ENCODE results near the gene MFAP3.
A peak's percentile ranks its signal among the peaks of the same experiment; 100 is the strongest.
"Not testable (repeated sequence)": the region's sequence is repeated elsewhere in the genome, so short reads cannot be mapped to it uniquely, and the experiment has no call there.

Gene MFAP3

DNA sequence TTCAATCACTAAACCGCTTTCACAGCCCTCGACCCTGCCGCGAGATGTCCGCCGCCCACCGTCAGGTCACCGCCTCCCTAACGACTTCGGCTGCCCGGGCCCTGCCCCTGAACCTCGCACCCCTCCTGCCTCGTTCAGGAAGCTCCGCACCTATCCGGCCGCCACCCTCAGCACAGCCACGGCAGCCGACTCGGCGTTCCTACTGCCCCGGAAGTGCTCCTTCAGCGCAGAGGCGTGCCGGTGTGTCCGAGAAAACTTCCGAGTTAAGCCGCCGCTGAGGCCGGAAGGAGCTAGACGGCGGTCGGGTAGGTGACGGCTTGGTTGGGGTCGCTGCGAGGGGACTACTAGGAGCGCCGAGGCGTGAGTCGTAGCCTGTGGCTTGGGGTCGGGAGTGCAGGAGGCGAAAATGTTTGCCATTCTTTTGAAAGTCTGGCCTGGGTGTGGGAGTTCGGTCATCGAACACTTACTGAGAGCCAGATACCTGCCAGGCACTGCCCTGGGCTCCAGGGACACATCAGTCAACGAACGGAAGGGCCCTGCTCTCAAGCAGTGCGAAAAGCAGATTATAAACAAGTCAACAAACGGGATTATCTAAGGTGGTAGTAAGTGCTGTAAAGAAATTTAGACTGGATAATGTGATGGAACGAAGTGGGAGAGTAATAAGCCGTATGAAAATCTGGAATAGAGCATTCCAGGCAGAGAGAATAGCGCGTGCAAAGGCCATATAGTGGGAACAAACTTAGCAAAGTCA, at the start of gene MFAP3, which contains the start of gene FAM114A2:
TSS of gene MFAP3 (plus strand) at position 261 of the 751 bp plus-strand sequence. CDS start 10,756 bp downstream, outside the sequence.
TSS of gene FAM114A2 (minus strand) at position 204 of the 751 bp plus-strand sequence. CDS start 3,957 bp downstream, outside the sequence.
- peak; percentile 83 for DNase-seq

DNA sequence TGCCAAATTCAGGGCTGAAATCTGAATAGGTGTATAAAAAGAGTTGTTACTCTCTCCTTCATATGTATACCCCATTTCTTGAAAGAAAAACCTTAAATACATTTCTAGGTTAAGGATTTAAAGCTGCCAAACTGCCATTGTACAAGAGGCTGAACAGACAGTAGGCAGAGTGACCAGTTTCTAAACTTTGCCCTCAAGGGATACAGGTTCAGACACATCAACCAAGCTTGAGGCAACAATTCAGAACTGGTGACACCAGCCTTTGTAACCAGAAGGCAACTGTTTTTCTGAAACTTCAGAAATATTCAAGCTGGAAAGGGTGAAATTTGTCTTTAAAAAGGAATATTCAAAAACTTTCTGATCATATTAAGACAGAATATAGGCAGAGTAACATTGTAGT, 47.6 kb upstream of the MFAP3 start:
- no peak for DNase-seq

DNA sequence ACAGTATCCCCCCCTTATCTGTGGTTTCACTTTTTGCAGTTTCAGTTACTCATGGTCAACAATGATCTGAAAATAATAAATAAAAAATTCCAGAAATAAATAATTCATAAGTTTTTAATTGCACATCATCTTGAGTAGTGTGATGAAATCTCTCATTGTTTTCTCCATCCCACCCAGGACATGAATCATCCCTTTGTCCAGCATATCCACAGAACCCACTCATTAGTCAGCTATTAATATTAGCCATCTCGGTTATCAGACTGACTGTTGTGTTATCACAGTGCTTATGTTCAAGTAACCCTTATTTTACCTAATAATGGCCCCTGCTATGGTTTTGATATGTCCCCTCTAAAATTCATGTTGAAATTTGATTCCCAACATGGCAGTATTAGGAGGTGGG, 40.8 kb upstream of the MFAP3 start:
- no peak for DNase-seq

DNA sequence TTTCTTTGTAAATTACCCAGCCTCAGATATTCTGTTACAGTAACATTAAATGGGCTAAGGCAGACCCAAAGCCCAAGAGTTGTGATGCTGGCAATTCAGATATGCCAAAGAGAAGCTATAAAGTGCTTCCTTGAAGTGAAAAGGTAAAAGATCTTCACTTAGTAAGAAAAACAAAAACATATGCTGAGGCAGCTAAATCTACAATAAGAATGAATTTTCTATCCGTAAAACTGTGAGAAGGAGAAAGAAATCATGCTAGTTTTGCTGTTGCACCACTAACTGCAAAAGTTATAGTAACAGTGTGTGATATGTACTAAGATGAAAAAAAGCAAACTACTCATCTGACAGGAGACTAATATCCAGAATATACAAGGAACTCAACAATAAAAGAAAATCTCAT, 40.0 kb upstream of the MFAP3 start:
- DNase-seq: no peak

DNA sequence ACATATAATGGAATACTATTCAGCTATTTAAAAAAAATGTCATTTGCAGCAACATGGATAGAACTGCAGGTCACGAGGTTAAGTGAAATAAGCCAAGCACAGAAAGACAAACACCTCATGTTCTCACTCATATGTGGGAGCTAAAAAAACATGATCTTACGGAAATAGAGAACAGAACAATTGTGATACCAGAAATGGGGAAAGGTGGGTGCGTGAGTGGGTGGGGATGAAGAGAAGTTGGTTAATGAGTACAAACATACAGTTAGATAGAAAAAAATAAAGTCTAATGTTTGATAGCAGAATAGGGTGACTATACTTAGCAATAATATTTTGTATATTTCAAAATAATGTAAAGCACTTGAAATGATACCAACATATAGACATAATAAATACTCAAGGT, 38.8 kb upstream of the MFAP3 start:
- no peak for DNase-seq

DNA sequence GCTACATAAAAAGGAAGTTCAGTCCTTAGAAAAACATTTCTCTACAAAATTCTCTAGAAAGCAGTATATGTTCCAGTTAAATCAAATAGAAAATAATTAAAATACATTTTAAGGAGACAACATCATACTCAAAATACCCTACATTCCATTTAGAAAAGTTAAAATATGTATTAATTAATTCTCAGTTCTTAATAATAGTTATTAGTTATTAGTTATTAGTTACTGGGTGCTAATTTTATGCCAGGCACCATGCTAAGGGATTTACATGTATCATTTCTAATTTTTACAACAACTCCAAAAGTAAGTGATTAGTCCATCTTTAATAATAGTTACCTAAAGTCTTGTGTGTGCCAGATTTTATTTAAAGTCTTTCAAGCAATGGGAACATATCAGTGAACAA, 38.1 kb upstream of the MFAP3 start:
- no peak for DNase-seq

DNA sequence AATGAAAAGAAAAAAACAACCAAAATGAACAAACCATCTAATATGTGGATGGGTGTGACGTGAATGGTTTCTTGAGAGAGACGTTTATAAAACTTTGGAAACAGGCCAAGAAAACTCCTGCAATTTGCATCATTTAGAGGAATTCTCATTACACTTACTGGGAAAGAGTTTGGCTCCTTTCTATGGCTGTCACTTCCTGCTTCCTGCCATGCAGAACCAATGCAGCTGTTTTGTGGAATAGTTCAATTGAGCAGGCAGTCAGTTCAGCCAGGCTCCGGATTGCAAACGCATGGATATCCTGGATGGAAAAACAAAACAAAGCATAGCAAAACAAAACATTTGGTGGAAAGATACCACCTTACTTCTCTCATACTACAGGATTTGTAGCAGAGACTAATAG, 36.7 kb upstream of the MFAP3 start:
- no peak for DNase-seq

DNA sequence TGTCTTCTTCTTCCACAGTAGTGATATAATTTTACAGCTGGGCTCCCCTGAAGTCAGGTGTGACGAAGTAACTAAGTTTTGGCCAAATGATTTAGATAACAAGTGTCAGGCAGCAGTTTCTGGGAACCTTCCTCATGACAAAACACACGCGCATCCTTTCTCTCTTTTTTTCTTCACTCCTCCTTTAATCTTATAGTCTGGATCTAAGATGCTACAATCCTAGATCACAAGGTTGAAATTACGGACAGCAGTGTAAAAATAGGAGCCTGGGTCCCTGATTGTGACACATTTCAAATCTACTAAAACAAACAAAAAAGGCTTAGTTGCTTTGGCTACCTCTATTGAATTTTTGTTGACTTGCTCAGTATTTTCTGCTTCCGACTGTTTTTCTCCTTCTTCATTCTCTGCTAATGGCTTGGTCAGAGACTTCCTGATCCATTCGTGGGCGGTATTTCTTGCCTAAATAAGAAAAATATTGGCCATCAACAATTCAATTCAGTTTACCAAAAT, 36.2 kb upstream of the MFAP3 start:
- DNase-seq: no peak

DNA sequence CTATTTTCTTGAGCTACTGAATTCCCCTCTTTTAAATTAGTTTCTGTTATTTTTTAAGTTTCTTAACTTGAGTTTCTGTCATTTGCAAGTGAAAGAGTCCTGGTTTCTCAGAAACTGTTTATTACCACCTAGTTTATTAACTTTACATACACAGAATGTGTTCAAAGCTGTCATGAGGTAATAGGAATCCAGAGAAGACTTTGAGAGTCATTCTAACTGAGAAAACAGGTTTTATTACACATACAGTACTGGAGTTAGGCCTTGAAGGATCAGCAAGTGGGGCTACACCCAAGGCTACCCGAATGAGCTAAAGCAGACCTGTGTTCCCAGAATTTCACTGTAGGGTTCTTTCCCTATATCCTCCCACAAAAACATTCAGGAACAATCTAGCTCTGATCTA, 33.1 kb upstream of the MFAP3 start:
- no peak for DNase-seq

DNA sequence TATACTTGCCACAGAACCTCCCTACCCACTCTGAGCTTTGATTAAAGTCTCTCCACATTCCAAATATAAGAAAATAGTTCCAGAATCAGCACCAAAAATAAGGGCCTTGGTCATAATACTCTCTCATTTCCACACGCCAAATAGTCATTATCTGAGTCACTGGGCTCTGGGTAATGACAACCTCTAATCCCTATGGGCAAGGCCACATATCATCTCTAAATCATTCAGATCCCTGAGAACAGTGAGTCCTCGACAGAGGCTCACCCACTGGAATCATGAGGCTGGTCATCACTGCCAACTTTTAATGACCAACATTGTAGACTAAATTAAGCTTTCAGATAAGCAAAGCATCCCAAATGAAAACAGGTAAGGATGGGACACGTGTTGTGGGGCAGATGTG, 28.1 kb upstream of the MFAP3 start:
- no peak for DNase-seq

DNA sequence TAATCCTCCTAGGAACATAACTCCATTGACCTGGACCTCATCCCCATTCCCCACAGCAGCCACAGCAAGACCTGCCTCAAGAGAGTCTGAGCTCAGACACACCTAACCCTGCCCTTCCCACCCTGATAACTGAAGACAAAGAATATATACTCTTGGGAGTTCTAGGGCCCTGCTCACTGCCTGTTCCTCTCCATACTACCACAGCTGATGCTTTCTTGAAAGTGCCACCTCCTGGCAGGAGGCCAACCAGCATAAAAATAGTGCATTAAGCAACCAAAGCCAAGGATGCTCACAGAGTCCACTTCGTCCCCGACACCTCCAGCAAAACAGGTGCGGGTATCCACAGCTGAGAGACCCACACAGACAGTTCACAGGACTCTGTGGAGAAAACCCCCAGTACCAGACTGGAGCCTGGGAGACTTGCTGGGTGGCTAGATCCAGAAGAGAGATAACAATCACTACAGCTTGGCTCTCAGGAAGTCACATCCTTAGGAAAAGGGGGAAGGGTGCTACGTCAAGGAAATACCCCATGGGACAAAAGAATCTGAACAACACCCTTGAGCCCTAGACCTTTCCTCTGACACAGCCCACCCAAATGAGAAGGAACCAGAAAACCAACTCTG, 23.6 kb upstream of the MFAP3 start:
- DNase-seq: no peak

DNA sequence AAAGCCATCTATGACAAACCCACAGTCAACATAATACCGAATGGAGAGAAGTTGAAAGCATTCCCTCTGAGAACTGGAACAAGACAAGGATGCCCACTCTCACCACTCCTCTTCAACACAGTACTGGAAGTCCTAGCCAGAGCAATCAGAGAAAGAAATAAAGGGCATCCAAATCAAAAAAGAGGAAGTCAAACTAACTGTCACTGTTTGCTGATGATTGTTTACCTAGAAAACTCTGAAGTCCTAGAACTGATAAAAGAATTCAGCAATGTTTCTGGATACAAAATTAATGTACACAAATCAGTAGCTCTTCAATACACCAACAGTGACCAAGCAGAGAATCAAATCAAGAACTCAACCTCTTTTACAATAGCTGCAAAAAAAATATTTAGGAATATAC, 19.8 kb upstream of the MFAP3 start:
- not testable (repeated sequence) for DNase-seq

DNA sequence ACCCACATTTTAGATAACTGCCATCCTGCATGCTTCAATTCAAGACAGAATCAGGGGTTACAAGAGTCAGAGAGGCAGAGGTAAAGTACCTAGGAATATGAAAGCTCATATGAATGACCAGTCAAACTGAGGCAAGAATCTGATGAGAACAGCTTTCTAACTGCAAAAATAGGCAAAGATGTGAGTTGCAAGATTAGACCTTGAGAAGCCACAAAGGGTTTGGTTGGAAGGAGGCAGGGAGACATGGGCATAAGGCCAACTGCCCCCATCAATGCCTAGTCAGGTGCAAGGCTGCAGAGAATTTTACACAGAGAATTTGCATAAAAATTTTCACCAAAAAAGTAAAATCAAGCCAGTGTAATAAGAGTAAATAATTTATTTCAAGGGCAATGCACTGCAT, 12.8 kb upstream of the MFAP3 start:
- no peak for DNase-seq

DNA sequence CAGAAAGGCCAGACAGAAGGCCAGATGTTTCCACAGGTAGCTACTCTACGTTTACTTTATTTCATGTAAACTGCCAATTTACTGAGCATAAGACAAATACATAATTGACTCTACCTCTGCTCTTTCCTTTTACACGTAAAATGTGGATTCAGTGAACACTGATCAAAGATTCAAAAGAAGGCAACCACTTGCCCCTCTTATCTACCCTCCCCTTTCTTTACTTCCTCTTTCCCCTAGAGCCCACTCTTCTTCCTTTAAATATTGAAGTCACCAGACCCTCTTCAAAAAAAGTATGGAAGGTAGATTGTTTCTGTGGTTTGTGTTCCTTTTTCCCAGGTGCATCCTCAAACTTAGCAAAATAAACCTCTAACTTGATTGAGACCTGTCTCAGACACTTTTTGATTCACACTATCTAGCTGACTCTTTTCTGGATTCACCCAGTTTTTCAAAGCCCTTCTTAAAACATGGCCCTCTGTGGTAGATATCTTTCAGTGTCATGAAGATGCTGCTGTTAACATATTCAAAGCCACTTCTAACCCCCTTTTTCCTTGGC, 6.8 kb upstream of the MFAP3 start:
- DNase-seq: no peak

DNA sequence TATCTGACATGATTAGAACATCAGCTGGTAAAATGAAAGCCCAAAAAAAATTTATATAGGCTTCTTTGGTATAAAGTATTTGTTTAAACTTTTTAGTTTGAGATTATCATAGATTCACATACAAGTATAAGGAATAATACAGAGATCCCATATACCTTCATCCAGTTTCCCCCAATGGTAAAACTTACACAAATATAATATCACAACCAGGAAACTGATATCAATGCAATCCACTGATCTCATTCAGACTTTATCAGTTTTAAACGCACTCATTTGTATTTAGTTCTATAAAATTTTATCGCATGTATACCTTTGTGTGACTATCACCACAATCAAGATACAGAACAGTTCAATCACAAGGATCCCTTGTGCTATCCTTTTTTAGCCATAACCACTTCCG, 3.8 kb upstream of the MFAP3 start:
- DNase-seq: no peak

DNA sequence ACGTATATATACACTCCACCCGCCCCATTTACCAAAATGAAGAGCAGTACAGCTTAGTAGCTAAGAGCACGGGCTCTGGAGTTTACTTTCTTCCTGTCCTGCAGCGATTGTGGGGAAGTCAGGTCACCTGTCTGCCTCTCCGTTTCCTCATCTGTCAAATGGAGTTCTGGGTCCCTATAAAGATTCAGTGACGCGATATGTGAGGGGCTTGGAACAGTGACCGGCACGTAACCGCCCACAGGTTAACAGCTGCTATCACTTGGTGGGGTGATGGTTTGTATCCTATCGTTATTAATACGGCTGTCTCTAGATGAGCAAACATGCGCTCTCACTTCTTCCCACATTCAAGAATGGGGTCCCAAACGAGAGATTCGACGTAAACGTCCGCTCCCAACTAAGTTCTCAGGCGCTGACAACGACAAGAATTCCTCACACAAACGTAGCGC, 483 bp upstream of the MFAP3 start:
- DNase-seq: no peak

DNA sequence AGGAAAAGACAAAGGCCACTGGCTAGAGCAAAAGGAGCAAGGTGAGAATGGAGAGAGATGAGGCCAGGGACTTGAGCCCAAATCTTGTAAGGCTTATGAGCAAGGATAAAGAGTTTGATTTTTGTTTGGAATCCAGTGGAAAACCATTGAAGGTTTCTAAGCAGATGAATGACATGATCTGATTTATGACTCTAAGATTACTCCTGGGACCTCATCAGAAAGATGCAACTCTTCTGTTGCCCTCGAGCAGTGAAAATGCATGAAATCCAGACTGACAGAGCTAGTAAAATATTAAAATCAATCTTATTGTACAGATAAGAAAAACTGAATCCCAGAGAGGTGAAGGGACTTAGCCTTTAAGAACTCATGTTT, 677 bp downstream of the MFAP3 start:
- no peak for DNase-seq

DNA sequence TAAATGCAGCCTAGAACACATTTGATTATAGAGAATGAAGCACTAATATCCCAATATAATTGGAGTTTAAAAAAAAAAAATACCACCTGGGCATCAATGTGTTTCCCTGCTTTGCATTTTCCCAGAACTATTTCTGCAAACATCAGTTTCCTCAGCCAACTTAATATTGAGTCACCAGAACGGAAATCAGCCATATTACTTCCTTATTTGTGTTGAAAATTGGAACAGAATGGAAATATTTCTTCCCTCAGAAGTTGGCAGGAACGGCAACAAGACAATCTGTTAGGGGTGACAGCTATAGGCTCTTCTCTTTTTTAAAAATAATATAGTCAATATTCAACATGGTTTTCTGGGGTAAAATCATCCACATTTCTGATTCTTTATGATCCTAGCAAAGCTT, 4.0 kb downstream of the MFAP3 start:
- no peak for DNase-seq

DNA sequence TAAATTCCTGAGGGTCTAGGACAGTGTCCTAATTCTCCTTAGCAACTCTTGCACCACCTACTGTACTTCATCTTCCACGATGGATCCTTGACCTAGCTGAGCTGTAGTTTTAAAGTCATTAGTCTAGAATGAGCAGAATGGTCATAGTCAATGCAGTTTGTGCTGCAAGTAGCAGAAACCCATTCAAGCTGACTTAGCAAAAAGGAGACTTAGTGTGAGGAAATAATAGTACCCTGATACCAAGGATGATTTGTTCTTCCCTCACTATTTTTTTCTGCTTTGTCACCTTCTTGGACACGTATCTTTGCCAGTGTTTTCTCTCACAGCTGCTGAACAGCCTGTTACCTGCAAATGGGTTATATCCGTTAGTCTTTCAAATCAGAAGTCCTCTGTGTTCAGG, 5.3 kb downstream of the MFAP3 start:
- DNase-seq: no peak

DNA sequence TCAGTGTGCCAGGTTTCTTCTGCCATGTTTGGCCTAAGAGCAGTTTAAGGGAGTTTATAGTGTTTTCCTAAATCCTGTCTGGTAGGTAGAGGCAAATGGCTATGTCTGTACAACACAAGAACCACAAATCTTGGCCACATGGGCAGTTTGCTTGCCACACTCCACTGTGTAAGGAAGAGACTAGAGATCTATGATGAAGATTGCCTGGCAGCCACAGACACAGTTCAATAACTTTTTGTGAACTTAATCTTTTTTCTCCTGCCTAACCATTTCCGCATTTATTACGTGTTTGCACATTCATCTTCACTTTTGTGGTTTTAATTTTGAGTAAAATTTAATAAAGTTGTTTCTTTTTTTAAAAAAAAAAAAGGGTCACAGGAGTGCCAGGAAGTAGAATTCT, 5.8 kb downstream of the MFAP3 start:
- DNase-seq: no peak

DNA sequence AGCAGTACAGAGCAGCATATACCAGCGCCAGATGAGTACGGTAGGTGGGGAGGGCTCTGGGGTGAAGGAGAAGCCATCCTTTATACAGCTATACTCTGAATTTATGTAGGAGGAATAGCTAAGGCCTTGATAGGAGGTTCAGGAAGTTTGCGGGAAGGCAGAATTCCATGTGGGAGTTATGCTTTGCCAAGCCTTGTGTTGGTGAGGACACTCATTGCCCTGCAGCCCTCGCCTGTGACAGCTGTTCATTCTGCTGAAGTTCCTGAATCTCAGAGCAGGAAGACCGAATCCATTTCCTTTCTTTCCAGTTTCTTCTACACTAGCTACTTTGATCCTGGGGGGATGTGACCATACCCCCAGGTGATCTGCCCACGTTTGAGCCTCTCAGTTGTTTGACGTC, 7.7 kb downstream of the MFAP3 start:
- no peak for DNase-seq

DNA sequence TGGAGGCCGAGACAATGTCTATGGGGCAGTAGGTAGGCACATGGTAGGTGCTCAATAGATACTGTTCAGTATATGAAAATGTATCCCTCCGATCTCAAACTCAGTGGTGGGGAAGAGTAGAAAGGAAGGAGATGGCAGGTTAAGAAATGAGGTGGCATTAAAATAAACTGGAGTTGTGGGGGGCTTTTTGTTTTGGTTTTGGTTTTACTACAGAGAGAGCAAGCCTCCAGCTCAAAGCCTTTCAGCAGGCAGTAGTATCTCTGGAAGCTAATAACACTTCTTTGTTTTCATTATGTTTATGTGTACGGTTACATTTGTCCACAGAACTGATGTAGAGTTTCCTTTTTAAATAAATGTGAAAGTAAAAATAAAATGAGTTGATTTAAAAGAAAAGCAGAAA, 8.6 kb downstream of the MFAP3 start:
- DNase-seq: no peak

DNA sequence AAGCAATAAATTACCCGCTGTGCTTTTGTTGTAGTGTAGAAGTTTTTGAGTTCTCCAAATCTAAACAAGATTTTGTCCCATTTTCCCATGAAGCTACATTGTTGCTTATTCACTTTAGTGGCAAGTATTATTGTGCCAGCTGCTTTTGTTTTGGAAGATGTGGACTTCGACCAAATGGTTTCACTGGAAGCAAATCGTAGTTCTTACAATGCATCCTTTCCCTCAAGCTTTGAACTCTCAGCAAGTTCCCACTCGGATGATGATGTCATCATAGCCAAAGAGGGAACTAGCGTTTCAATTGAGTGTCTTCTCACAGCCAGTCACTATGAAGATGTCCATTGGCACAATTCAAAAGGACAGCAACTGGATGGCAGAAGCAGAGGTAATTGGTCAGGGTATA, 10.9 kb downstream of the MFAP3 start:
- DNase-seq: no peak

DNA sequence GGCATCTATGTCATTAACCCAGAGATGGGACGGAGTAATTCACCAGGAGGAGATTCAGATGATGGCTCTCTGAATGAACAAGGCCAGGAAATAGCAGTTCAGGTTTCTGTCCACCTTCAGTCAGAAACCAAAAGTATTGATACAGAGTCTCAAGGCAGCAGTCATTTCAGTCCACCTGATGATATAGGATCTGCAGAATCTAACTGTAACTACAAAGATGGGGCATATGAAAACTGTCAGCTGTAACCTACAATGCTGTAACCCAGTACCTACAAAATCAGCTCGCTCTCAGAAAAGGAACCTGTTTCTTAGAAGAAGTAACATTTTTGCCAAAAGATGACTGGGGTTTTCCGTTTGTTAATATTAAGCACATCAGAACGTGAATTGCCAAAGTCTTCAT, 14.7 kb downstream of the MFAP3 start:
- no peak for DNase-seq
